ENCODE measurements around the gene PRKCI. TPM values are rescaled to one million over a fixed set of nuclear protein-coding genes. Genes with fewer than 3 reads are reported as not detected.
"Not testable (repeated sequence)": the region's sequence is repeated elsewhere in the genome, so short reads cannot be mapped to it uniquely, and the experiment has no call there.

PRKCI gene
- total RNA-seq, 1 donor from 2014 or later: 61.4 TPM

- DNase-seq (ENCODE audit: low spot score, unreplicated experiment): no peak
- H3K36me3 Mint-ChIP-seq (ENCODE audit: insufficient read depth): peaks cover 7% of the 10 kb centered on the region
- no peaks in the 10 kb centered on the region for H3K27me3 Mint-ChIP-seq
- no peak for TF ChIP-seq CTCF (IDR thresholded peaks at IDR 0.05; ENCODE audit: unreplicated experiment)
- H3K27ac Mint-ChIP-seq: peak overlapping the region; percentile 94
- H3K4me3 Mint-ChIP-seq (ENCODE audit: low read depth): no peak overlapping the region
- H3K9me3 Mint-ChIP-seq (ENCODE audit: low read depth): peaks cover 13% of the 10 kb centered on the region
- peaks cover 13% of the 10 kb centered on the region for H3K4me1 Mint-ChIP-seq (ENCODE audit: low read depth)
Observed at GRCh38 chr3:170330366-170330765, 108.1 kb downstream of the PRKCI start.

DNA sequence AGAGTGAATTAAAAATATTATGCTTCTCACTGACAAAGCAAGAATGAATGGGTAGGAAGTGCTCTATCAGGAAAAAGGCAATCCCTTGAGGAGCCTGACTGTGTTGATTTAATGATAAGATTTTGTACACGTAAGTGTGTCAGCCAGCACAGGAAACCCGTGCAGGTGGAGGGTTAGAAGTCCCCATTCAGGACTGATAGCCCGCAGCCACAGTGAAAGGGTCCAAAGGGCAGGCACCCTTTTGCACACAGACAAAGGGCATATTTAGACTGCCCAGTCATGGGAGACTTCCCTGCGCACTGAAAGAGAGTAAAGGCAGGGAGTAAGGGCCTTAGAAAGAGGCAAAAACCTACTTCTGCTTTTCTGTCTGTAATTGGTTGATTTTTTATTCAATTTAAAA is 108.9 kb downstream of the PRKCI start:
- H3K9me3 Mint-ChIP-seq (ENCODE audit: low read depth): peaks cover 13% of the 10 kb centered on the region
- H3K27ac Mint-ChIP-seq: peak overlapping the region; percentile 94
- peaks cover 15% of the 10 kb centered on the region for H3K4me1 Mint-ChIP-seq (ENCODE audit: low read depth)
- no peak overlapping the region for H3K4me3 Mint-ChIP-seq (ENCODE audit: low read depth)
- DNase-seq (ENCODE audit: low spot score, unreplicated experiment): peak; percentile 24
- no peak for TF ChIP-seq CTCF (IDR thresholded peaks at IDR 0.05; ENCODE audit: unreplicated experiment)
- H3K36me3 Mint-ChIP-seq (ENCODE audit: insufficient read depth): peaks cover 6% of the 10 kb centered on the region
- no peaks in the 10 kb centered on the region for H3K27me3 Mint-ChIP-seq

- Mint-ChIP-seq H3K4me1 (ENCODE audit: low read depth) (peaks cover 3% of the 10 kb centered on the region), H3K9me3 (ENCODE audit: low read depth) (peaks cover 6% of the 10 kb centered on the region), H3K27me3 (no peaks in the 10 kb centered on the region), H3K36me3 (ENCODE audit: insufficient read depth) (peaks cover 7% of the 10 kb centered on the region), H3K4me3 (ENCODE audit: low read depth) (no peak overlapping the region), H3K27ac (no peak overlapping the region)
- DNase-seq (ENCODE audit: low spot score, unreplicated experiment): no peak
- TF ChIP-seq CTCF (IDR thresholded peaks at IDR 0.05; ENCODE audit: unreplicated experiment): no peak
Observed at GRCh38 chr3:170337420-170337819, 115.2 kb downstream of the PRKCI start.

DNA sequence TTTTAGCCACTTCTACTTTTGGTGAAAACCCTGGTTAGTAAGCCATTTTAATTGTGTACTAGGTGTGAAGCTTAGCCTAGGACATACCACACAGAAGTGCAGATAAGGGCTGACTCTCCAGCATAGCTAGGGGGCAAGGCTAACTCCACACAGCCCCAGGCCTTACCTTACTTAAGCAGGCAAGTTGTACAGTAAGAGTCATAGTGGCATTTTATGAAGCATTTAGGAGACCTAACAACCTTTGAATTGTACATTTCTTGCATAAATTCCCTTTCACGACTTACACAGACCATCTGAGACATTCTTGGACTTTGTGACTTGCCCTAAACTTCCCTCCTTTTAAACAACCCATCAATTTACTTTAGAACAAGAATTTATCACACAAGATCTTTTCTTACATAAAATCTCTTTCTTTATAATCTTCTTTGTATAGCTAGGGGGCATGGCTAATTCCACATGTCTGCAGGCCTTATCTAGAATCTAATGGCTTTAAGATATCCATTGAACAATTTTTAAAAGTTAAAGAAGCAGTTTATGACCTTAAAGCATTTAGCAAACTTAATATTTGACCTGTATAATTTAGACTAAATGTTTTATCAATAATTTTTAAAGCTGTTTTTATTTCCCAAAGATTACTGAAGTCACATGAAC is 116.6 kb downstream of the PRKCI start:
- Mint-ChIP-seq H3K36me3 (ENCODE audit: insufficient read depth) (peaks cover 7% of the 10 kb centered on the region), H3K9me3 (ENCODE audit: low read depth) (peaks cover 4% of the 10 kb centered on the region), H3K4me1 (ENCODE audit: low read depth) (peaks cover 2% of the 10 kb centered on the region), H3K4me3 (ENCODE audit: low read depth) (no peak overlapping the region), H3K27me3 (no peaks in the 10 kb centered on the region), H3K27ac (no peak overlapping the region)
- no peak for DNase-seq (ENCODE audit: low spot score, unreplicated experiment)
- TF ChIP-seq CTCF (IDR thresholded peaks at IDR 0.05; ENCODE audit: unreplicated experiment): no peak

- H3K27me3 Mint-ChIP-seq; H3K36me3 Mint-ChIP-seq (ENCODE audit: insufficient read depth); H3K9me3 Mint-ChIP-seq (ENCODE audit: low read depth); H3K27ac Mint-ChIP-seq; H3K4me3 Mint-ChIP-seq (ENCODE audit: low read depth); DNase-seq (ENCODE audit: low spot score, unreplicated experiment): not testable (repeated sequence)
- peaks cover 13% of the 10 kb centered on the region for H3K4me1 Mint-ChIP-seq (ENCODE audit: low read depth)
Observed at GRCh38 chr3:170342273-170342672, 120.0 kb downstream of the PRKCI start.

- peaks cover 13% of the 10 kb centered on the region for H3K4me1 Mint-ChIP-seq (ENCODE audit: low read depth)
- H3K36me3 Mint-ChIP-seq (ENCODE audit: insufficient read depth); DNase-seq (ENCODE audit: low spot score, unreplicated experiment); H3K27me3 Mint-ChIP-seq; H3K4me3 Mint-ChIP-seq (ENCODE audit: low read depth); H3K9me3 Mint-ChIP-seq (ENCODE audit: low read depth): not testable (repeated sequence)
- peak overlapping the region; percentile 84 for H3K27ac Mint-ChIP-seq
Observed at GRCh38 chr3:170343859-170344258, 121.6 kb downstream of the PRKCI start.

Measured in progenitor cell of endocrine pancreas (in vitro differentiated cells).